ENCODE measurements around the gene MSTN.

The MSTN gene

DNA sequence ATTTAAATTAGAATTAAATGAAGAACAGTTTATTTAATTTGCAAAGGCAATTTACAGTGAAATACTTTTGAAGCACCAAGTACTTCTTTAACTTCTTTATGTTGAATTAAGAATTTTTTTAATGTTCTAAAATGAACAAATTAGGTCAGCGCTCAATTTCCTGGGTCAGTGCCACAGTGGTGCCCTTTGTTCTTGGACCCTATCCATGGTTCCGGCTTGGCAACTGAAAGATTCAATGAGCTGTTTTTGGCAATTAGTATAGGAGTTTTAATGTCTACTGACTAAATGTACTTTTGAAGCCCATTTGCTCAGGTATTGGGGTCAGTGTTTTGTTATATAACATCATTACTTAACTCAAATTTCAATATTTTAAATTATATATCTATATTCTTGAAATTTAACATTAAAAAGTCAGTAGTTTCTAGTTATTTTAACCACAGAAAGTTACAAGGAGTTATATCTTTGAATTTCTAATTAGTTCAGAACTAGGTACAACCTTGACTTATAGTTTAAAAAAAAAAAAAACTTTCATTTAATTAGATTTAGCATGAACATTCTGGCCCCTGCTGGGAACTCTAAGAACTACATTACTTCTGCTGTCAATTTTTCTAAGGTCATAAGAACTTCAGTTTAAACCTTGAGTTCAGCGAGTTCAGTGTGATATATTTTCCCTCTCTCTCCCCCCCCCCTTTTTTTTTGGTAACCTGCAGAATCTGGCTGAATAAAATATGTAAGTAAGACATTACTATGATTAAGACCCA, 7.6 kb upstream of the MSTN start:
- H3K27me3 ChIP-seq (ENCODE audit: control insufficient read depth, low read length): no peaks in the 10 kb centered on the region
- no peak overlapping the region for H3K4me2 ChIP-seq (ENCODE audit: low read length)
- no peak overlapping the region for H3K27ac ChIP-seq (ENCODE audit: low read depth, low read length)
- H3K79me2 ChIP-seq (ENCODE audit: control insufficient read depth, low read length): no peaks in the 10 kb centered on the region
- H3F3A ChIP-seq (ENCODE audit: control insufficient read depth, insufficient read depth): no peaks in the 10 kb centered on the region
- H4K20me1 ChIP-seq (ENCODE audit: control insufficient read depth, insufficient read depth, low read depth, low read length): no peaks in the 10 kb centered on the region
- no peaks in the 10 kb centered on the region for H3K9me3 ChIP-seq (ENCODE audit: control insufficient read depth, insufficient read depth, low read length)
- no peak overlapping the region for H3K4me3 ChIP-seq (ENCODE audit: low read length)
- H3K4me1 ChIP-seq (ENCODE audit: control insufficient read depth, low read length): no peaks in the 10 kb centered on the region
- no peaks in the 10 kb centered on the region for H3K9me2 ChIP-seq (replicated peaks; ENCODE audit: control insufficient read depth, low read length)
- no peaks in the 10 kb centered on the region for H3K36me3 ChIP-seq (ENCODE audit: control insufficient read depth, low read length)
- no peak for TF ChIP-seq EZH2phosphoT487 (IDR thresholded peaks at IDR 0.05; ENCODE audit: borderline replicate concordance, low read length)
- TF ChIP-seq, protein P1, sequence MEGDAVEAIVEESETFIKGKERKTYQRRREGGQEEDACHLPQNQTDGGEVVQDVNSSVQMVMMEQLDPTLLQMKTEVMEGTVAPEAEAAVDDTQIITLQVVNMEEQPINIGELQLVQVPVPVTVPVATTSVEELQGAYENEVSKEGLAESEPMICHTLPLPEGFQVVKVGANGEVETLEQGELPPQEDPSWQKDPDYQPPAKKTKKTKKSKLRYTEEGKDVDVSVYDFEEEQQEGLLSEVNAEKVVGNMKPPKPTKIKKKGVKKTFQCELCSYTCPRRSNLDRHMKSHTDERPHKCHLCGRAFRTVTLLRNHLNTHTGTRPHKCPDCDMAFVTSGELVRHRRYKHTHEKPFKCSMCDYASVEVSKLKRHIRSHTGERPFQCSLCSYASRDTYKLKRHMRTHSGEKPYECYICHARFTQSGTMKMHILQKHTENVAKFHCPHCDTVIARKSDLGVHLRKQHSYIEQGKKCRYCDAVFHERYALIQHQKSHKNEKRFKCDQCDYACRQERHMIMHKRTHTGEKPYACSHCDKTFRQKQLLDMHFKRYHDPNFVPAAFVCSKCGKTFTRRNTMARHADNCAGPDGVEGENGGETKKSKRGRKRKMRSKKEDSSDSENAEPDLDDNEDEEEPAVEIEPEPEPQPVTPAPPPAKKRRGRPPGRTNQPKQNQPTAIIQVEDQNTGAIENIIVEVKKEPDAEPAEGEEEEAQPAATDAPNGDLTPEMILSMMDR (IDR thresholded peaks at IDR 0.05; ENCODE audit: low read depth, low read length, poor library complexity, severe bottlenecking): peak; percentile 46

- Histone ChIP-seq H3K27me3 (ENCODE audit: control insufficient read depth, low read length) (no peaks in the 10 kb centered on the region), H3K9me2 (replicated peaks; ENCODE audit: control insufficient read depth, low read length) (no peaks in the 10 kb centered on the region), H3K27ac (ENCODE audit: low read depth, low read length) (no peak overlapping the region), H3K4me1 (ENCODE audit: control insufficient read depth, low read length) (no peaks in the 10 kb centered on the region), H3K4me3 (ENCODE audit: low read length) (no peak overlapping the region), H3K36me3 (ENCODE audit: control insufficient read depth, low read length) (no peaks in the 10 kb centered on the region), H3K9me3 (ENCODE audit: control insufficient read depth, insufficient read depth, low read length) (no peaks in the 10 kb centered on the region), H3K4me2 (ENCODE audit: low read length) (no peak overlapping the region), H4K20me1 (ENCODE audit: control insufficient read depth, insufficient read depth, low read depth, low read length) (no peaks in the 10 kb centered on the region), H3F3A (ENCODE audit: control insufficient read depth, insufficient read depth) (no peaks in the 10 kb centered on the region), H3K79me2 (ENCODE audit: control insufficient read depth, low read length) (no peaks in the 10 kb centered on the region)
- TF ChIP-seq, protein P1 (IDR thresholded peaks at IDR 0.05; ENCODE audit: low read depth, low read length, poor library complexity, severe bottlenecking): no peak
- TF ChIP-seq EZH2phosphoT487 (IDR thresholded peaks at IDR 0.05; ENCODE audit: borderline replicate concordance, low read length): no peak
These were observed 6.2 kb upstream of the MSTN start for GRCh38 chr2:190068764-190069163.

- Histone ChIP-seq H3K27me3 (ENCODE audit: control insufficient read depth, low read length) (no peaks in the 10 kb centered on the region), H3K9me3 (ENCODE audit: control insufficient read depth, insufficient read depth, low read length) (no peaks in the 10 kb centered on the region), H3K27ac (ENCODE audit: low read depth, low read length) (no peak overlapping the region), H3K4me3 (ENCODE audit: low read length) (no peak overlapping the region), H3K4me2 (ENCODE audit: low read length) (no peak overlapping the region), H3K36me3 (ENCODE audit: control insufficient read depth, low read length) (no peaks in the 10 kb centered on the region), H3F3A (ENCODE audit: control insufficient read depth, insufficient read depth) (no peaks in the 10 kb centered on the region), H3K4me1 (ENCODE audit: control insufficient read depth, low read length) (no peaks in the 10 kb centered on the region), H3K9me2 (replicated peaks; ENCODE audit: control insufficient read depth, low read length) (no peaks in the 10 kb centered on the region), H3K79me2 (ENCODE audit: control insufficient read depth, low read length) (no peaks in the 10 kb centered on the region), H4K20me1 (ENCODE audit: control insufficient read depth, insufficient read depth, low read depth, low read length) (no peaks in the 10 kb centered on the region)
- TF ChIP-seq, protein P1 (IDR thresholded peaks at IDR 0.05; ENCODE audit: low read depth, low read length, poor library complexity, severe bottlenecking): no peak
- no peak for TF ChIP-seq EZH2phosphoT487 (IDR thresholded peaks at IDR 0.05; ENCODE audit: borderline replicate concordance, low read length)
These were observed 3.3 kb upstream of the MSTN start for GRCh38 chr2:190065839-190066238.
